NOMO-1 treated with dmso at 0.1 percent for 144 hours (cell line): Measurements from ENCODE around the gene MAPK6.
A peak's percentile ranks its signal among the peaks of the same experiment; 100 is the strongest.
"Not testable (repeated sequence)": the region's sequence is repeated elsewhere in the genome, so short reads cannot be mapped to it uniquely, and the experiment has no call there.

Experiments
- DNase-seq: peaks from one replicate; lab custom pipeline; 2025; ENCODE audit not compliant: unreplicated experiment; lab: John Stamatoyannopoulos, UW

Gene MAPK6

DNA sequence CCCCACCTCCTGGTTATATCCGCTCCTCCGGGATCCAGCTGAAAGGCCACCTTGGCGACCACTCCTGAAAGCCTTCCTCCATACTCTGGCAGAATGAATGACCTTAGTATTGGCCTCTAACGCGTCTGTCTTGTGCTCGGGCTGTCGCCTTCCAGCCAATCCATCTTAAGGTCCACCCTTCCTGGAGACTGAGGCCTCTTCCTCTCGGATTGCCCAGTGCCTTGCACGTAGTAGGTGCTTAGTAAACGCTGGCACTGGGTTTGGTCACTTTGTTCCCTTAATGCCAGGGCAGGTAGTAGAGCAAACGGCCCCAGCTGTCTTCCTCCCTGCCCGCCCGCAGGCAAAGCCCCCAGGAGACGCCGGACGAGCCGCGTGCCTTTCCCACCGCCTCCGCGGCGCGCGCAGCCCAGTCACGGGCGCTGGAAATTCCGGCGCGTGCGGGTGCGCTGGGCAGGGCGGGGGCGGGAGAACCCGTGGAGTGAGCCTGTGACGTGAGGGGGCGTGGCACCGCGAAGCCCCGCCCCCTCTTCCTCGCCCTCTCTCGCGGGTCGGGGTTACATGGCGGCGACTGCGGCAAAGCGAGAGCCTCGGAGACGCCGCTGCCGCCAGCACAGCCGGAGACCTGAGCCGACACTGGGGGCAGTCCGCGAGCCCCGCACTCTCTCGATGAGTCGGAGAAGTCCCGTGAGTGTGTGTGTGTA lies at the start of gene MAPK6:
Gene MAPK6 (plus strand): TSS at position 527 of the 701 bp plus-strand sequence. CDS start 27,242 bp downstream, outside the sequence.
- DNase-seq = peak; percentile 87

DNA sequence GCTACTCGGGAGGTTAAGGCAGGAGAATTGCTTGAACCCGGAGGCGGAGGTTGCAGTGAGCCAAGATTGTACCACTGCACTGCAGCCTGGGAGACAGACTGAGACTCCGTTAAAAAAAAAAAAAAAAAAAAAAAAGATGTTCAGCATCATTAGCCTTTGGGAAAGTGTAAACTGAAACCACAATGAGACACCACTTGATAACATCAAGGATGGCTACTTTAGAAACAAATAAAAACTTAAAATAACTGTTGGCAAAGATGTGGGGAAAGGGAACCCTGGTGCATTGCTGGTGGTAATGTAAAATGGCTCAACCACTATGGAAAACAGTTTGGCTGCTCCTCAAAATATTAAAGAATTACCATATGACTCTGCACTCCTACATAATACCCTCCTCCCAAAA lies 49.3 kb upstream of the MAPK6 start:
- DNase-seq = no peak

DNA sequence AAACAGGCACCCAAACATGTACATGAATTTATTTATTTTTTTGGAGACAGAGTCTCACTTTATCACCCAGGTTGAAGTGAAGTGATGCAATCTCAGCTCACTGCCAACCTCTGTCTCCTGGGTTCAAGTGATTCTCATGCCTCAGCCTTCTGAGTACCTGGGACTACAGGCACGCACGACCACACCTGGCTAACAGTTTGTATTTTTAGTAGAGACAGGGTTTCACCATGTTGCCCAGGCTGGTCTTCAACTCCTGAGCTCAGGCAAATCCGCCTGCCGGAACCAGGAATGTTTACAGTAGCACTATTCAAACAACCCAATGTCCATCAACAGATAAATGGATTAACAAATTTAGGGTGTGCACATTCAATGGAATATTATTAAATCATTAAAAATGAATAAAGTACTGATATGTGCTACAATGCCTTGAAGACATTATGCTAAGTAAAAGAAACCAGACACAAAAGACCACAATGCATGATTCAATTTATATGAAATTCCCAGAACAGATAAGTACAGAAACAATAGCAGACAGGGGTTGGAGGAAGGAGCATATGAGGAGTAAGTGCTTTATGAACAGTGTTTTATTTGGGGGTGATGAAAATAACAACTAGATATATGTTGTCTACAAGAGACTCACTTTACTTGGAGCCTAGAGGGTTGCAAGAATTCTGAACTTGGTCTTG lies 48.7 kb upstream of the MAPK6 start:
- DNase-seq = no peak

DNA sequence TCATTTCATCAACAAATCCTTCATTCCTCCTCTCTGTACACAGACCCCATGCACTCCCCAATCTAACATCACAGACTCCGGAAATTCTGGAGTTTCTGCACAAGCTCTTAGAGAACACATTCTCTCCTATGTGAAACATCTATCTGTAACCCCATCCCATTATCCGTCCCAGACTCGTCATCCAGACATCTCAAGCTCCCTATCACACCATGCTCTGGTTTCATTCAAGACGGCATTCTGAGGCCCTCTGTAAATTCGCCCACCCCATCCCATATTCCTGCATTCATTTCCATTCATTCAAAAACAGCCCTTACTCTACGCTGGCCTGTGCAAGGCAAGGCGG lies 48.0 kb upstream of the MAPK6 start:
- DNase-seq = no peak

DNA sequence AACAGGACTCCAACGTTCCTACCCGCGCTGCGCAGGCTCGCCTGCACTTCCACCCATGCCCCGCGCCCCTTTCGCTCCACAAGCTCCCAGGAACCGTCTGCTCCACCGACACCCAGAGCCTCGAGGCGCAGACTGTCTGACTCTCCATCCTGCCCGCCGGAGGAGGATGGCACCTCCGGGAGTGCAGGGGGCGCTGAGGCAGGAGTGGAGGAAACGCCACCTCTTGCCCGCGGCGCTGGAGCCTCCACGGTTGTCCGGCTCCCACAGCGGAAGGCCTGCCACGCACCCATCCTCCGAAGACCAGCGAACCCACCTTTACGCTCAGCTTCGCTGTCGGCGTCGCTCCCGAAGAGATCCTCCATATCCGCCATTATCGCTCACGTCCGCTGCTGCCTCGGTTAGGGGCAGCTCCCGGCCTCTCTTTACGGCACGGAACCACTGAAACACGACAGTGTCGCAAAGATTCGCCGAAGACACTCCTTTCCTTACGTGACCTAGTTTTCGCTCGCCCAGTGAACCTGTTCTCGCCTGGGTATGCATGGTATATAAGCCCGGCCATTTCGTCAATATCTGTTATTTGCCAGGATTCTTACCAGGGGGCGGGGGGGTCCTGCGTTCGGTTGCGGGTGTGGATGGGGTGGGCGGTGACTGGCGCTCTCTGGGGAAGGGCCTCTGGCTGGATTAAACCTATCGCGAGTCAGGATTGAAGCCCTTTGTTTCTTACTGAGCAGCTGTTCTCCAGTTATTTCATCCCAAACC lies 47.5 kb upstream of the MAPK6 start, which contains the start of gene LEO1:
Gene LEO1 (minus strand): TSS at position 404 of the 759 bp plus-strand sequence. CDS start 33 bp downstream, at position 371.
- peak; percentile 93 for DNase-seq

DNA sequence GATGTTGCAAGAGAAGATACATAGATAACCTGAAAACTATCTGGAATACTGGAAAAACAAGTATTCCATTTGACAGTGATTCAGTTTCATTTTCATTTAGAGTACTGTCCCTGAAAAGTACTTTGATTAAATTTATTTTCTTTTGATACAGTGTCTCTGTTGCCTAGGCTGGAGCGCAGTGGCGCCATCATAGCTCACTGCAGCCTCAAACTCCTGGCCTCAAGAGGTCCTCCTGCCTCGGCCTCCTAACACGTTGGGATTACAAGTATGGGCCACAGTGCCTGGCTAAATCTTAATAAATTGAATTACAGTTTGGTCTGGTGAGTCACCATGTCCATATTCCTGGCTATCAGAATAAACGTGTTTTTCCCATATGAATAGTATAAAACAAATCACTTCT lies 45.8 kb upstream of the MAPK6 start:
- no peak for DNase-seq

DNA sequence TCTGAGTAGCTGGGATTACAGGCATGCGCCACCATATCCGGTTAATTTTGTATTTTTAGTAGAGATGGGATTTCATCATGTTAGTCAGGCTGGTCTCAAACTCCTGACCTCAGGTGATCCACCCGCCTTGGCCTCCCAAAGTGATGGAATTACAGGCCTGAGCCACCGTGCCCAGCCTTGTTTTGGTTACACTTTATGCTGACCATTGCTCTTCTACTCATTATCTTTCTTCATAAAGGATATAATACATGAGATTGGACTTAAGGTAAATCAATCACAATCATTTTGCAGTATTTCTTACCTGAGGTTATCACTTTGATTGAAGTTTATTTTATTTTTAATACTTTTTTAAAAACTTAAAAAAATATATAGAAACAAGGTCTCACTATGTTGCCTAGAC lies 45.2 kb upstream of the MAPK6 start:
- no peak for DNase-seq

DNA sequence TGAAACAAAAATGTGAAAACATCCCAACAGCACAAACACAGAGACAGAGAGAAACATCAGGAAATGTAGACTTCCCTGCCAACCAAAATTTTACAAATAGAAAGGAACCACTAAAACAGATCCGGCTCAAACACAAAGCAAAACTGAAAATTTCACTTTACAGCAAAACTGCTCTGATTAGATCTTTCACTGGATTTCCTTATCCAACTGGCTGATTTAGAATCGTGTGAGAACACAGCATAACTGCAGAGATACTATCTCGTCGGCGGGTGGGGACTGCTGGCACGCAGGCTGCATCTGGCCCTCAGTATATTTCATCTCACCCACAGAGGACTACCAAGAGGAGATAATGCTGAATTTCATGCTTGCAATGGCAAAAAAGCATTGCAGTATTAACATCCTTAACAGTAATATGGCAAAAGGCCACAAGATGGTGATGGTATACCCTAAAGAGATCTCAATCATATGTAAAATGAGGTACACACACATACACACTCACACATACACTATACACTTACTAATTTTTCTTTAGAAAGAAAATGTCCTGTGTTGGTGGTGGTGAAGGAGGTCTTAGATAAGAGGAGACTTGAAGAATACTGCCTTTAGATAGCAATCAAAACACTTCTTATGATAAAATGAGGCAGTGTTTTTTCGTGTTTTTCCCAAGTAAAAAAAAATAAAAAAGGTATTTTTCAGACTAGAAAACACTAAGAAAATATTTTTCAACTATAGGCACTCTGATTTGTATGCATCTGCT lies 36.8 kb upstream of the MAPK6 start:
- peak; percentile 71 for DNase-seq

DNA sequence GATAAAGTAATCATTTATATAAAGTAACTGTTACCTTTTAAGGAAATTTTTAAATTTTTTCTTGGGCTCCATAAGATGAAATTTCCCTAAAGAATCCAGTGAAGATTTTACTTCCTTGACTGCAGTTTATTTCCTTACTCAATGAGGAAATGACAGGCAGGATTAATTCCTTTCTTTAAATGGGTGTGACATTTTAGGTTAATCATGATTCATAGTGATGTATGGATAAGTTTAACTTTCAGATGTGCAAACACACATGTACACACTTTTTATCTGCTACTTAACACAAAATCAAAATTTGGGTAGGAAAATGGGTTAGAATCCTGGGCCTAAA lies 36.3 kb upstream of the MAPK6 start:
- DNase-seq = no peak

DNA sequence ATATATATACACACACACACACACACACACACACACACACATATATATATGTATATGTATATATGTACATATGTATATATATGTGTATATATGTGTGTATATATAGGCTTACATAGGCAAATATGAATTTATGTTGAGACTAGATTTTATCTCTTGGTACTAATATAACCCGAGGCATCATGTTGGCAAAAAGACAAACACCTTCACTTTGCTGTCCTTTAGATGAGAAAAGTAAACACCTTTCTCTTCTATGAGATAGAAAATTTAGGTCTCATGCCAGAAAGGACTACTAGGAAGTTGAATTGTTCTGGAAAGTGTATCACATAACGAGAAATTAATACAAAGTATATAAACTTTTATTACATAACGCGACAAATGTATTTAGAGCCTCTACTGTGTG lies 27.9 kb upstream of the MAPK6 start:
- DNase-seq = no peak

DNA sequence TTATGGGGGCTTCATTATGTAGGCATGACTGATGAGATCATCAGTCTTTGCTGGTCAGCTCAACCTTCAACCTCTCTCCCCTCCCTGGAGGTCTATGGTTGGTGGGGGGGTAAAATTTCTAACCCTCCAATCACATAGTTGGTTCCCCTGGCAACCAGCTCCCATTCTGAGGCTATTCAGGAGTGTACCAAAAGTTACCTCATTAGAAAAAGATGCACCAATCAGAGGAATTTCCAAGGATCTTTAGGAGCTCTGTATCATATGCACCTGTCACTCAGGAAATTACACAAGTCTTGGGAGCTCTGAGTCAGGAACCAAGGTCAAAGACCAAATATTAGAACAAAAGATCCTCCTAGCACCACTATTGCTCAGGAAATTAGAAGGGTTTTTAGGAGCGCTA lies 26.1 kb upstream of the MAPK6 start:
- DNase-seq = no peak

DNA sequence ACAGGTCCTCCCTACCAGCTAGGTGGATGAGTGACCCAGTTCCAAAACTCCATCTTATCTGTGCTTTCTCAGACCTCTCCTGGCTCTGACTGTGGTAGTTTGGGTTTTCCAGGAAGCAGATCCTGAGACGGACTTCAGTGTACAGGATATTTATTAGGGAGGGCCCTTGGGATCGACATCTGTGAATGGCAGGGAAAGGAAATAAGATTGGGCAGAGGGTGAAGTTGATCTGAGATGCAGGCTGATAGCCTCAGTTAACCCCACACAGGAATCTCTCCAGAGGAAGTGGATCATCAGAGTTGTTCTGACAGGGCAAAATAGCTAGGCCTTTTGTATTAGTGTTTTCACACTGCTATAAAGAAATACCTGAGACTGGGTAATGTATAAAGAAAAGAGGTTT lies 16.7 kb upstream of the MAPK6 start:
- no peak for DNase-seq

DNA sequence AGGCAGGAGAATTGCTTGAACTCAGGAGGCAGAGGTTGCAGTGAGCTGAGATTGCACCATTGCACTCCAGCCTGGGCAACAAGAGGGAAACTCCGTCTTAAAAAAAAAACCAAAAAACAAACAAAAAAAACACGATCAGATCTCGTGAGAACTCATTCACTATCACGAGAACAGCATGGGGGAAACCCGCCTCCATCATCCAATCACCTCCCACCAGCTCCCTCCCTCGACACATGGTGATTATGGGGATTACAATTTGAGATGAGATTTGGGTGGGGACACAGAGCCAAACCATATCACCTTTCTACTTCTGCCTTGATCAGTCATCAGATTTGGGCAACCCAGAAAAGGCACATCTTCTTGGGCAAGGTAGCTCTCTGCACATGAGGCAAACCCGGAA lies 15.9 kb upstream of the MAPK6 start:
- DNase-seq = not testable (repeated sequence)

DNA sequence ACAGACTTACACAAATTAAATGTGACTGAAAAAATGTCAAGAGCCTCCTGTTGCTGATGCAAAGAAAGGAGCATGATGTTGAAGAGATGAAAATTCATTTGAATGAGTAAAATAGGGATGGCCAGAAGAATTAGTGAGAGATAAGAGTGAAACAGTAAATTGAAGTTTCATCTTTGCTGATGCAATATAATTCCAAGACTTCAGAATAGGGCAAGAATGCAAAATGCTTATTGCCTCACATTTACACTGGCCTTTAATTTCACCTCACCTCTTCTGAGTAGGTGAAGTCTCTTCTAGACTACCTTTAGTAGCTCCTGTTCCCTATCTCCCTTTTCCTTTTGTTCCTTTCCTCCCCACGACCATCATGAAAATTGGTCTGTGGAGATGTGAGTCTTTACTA lies 15.3 kb upstream of the MAPK6 start:
- DNase-seq = no peak

DNA sequence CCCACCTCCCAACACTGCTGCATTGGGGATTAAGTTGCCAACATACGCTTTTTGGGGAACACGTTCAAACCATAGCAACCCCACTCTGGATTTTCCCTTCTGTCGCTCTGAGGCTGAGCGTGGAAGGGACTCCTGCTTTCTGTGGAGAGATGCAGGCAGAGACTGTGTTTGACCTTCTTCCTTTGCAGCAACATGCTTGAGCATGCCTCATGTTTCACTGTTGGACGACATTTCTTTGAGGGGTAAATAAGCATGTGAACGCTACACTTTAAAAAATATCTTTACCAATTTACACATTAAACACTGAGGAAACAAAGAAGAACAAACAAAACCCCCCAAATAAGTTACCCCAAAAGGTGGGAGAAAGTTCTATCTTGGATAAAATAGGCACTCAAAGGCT lies 14.2 kb upstream of the MAPK6 start:
- no peak for DNase-seq

DNA sequence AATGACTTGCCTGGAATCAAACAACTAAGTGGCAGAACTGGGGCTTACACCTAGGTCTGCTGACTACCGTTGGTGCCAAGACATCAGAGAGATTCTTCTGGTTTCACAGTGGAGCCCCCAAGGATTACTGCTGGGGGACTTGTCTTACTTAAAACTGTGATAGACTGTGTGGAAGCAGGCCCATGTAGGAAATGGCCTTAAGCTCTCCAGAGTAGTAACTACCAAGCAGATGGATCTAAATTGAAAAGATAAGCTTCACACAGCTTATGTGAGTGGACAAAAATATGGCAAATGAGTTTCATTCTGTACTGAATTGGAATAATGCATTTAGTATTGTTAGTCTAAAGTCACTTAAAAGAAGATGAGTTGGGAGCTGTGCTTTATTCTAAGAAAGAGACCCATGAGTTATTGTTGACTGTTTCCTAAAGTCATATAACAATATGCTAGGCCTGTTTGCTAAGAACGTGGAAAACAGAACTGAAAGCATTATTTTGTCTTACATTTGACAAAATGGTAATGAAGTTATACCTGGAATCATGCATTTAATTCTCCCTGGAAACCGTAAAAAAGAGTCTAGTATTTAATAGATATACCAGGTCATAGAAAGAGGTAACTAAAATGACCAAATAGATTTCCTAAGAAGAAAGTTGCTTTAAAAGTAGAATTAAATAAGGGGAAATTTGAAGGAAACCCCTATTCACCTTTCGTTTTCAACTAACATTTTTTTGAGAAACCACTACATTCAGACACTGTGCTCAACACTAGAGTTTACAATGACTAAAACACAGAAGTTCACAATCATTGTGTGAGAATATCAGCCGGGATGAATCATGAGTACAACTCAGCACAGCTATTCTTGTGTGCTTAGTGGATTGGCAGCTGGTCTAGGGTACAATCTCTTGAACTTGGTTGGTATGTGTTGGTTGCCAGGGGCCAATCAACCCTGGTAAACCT lies 13.0 kb upstream of the MAPK6 start:
- DNase-seq = no peak

DNA sequence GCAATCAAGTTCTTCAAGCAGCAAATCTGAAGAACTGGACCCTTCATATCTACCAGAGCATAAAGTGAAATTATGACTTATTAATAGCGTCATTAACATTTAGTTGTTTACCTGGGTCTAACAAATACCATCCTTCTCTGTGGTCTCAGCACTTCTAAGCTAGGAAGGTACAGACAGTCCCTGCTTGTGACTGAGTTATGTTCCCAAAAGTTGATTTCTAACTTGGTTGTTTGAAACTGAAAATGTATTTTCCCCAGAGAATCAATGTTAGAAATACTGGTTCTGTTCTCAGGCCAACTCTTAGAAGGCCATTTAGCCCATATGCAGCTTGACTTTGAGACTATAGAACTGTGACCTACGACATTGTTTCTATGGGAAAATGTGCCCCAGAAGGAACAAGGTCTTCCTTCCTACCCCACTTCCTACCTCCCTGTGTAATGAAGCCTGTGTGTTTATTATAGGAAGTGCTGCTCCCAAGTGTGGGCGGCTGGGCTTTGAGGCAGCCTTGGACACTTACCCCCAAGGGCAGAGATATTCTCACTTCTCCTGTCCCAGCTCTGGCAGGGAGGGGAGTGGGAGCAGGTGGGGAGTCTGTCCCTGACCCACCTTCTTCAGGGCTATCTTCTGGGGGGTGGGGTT lies 12.2 kb upstream of the MAPK6 start:
- DNase-seq = no peak

DNA sequence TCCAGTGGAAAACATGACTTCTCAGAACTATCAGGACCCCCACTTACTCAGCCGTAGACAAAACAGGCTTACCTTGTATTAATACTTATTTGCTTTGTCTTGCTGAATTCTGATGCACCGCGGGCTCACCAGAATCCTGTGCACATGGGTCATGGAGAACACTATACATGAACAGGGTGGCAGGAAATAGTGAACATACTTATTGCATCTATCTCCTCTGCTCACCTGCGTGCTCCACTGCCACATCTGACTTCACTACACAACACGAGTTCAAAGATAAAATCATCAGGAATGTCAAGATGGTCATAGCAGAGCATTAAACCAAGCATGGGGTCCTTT lies 10.7 kb upstream of the MAPK6 start:
- no peak for DNase-seq

DNA sequence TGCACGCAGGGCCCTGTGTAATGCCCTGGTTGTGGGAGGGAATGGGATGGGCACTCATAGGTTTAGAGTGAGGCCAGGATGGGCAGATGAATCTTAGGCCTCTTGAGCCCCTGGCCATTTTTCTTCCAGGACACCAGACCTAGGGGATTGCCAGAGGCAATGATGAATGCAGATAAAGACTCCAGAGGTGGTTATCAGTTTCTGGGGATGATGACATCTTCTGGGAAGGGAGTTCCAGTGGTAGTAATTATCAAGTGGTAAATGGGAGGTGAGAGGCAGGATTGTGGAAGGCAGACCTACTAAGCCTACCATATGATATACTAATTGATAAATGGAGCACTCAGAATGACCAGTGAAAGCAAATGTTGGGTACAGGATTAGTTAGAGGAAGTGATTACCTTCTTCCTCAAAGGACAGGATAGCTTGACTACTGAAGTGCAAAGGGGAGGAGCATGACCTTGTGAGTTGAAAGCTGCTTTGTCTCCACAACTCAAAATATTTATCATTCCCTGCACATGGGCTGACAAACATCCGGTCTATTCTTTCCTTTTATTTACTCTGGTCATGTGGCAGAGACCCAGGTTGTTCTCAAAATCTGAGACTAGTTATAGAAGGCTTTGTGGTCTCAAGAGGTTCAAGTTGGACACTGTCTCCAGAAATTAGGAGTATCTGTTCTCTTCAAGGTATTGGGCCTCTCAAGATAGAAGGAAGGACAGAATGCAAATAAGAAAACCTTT lies 10.2 kb upstream of the MAPK6 start:
- no peak for DNase-seq
